GM19023 (cell line): Measurements from ENCODE around the gene MOGAT3.

Experiments
- ATAC-seq: cut with Tn5 transposase; IDR thresholded peaks from one replicate; pipeline ENCODE4 v1.9.1; 2021; ENCODE audit warnings: mild to moderate bottlenecking, moderate library complexity; ENCODE audit not compliant: unreplicated experiment

MOGAT3 gene

DNA sequence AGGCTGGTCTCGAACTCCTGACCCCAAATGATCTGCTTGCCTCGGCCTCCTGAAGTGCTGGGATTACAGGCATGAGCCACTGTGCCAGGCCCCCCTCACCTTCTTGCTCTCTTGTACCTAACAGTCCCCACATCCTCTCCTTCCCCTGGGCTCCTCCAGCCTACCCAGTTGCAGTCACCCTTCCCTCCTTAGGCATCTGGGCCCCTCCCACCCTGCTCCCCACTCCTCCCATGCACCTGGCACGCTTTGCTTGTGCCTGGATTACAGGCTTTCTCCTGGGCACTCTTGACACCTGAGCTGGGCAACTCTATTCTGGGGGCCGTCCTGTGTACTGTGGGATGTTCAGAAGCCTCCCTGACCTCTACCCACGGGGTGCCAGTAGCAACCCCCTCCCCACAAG lies 33.8 kb upstream of the MOGAT3 start:
- no peak for ATAC-seq

DNA sequence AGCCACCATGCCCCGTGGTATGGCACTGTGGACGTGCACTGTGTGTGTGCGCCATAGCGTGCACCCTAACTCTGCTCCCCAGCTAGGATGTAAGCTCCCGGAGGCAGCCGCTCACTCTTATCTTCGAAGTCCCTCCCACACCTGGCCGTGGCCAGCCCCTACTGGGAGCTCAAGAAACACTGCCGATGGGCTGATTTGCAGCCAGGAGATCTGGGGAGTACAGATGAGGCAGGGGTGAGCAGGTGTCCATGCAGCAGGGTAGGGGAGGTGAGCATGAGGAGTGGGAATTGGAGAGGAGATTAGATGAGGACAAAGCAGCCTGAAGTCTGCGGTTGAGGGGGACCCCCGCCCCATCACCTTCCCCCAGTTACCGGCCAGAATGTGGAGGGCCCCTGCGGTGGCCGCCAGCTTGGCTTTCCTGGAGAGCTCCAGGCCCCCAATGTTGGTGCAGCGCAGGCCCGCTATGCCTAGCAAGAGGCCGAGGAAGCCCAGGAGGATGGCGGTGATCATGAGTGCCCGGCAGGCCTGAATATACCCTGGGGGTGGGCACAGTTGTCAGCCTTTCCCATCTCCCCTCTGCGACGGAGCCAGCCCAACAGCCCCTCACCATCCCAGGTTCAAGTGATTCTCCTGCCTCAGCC lies 33.2 kb upstream of the MOGAT3 start:
- no peak for ATAC-seq

DNA sequence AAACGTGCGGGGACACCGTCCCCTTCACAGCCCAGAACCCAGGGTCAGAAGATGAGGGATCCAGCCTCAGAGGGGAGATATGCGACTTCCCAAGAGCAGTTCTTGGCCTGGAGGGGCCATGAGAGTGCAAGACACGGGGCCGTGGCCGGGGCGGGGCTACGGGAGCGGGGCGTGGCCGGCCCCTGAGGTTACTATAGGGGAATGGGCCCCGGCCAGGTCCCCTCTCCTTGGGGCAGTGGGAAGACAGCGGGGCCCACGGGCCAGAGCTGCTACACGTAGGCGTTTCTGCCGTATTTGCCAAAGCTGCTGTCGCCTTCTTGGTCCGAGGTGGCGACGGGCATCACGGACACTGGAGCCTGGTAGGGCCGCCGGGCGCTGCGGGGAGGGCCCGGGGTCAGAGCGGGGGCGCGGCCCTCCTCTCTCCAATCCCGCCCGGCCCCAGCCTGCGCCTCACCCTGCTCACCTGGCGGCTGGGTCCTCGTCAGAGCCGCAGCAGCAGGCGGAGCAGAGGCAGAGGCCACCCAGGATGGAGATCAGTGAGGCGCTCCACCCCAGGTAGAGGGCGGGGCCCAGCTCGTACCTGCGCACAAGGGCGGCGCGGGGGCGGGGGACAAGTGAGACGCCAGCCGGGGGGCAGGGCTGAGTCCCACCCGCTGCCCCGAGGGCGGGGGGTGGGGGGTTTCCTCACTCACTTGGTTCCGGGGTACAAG lies 31.5 kb upstream of the MOGAT3 start:
- no peak for ATAC-seq

DNA sequence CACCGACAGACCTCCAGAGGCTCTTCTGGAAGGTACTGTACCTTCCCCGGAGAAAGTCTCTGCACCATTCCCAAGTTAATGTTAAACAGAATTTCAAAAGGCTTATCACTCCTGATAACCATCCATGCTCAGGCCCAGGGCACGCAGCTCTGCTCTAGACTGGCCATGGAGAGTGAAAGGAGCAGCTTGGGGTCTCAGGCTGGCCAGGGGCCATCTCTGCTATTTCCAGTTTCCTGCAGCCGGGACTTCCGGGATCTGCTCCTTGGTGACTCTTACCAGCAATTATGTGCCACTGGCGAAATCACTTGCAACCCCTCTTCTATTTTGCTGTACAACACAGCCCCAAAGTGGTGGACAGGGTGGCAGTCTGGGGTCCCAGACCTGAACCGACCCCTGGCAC lies 30.8 kb upstream of the MOGAT3 start:
- no peak for ATAC-seq

DNA sequence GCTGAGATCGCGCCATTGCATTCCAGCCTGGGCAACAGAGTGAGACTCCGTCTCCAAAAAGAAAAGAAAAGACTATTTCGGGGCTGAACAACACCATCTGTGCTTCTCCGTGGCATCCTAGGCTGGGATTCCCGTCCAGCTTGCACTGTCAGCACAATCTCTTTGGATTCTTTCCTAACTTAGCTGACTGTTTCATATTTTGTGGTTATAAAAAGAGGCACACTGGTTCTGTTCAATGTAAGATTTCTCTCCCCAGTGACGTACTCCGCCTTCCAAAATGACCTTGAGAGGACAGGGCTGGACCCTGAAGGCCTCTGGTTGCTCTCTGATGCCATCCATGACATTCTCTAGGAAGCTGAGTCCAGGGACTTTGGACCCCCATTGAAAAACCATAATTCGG lies 25.9 kb upstream of the MOGAT3 start:
- ATAC-seq, result no peak

DNA sequence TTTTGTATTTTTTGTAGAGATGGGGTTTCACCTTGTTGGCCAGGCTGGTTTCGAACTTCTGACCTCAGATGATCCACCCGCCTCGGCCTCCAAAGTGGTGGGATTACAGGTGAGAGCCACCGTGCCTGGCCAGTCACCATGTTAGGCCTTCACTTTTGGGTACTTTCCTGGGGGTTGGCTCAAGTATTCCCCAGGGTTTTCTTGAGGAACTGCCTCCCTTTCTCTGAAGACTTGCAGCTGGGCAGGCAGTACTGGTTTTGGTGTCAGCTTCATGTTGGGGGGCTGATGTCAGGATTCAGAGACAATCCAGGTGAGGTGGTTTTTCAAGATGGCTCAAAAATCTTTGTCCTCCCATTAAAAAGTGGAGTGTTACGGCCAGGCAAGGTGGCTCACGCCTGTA lies 24.8 kb upstream of the MOGAT3 start:
- ATAC-seq, result no peak

DNA sequence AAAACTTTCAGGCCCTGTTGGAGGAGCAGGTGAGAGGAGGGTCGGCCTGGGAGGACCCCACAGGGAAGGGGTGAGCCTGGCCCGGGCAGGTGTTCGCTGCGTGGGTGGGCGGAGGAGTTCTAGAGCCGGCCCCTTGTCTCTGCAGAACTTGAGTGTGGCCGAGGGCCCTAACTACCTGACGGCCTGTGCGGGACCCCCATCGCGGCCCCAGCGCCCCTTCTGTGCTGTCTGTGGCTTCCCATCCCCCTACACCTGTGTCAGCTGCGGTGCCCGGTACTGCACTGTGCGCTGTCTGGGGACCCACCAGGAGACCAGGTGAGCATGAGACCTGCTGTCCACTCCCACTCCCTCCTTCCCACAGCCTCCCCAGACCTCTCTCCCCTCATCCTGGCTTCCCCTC lies 22.7 kb upstream of the MOGAT3 start:
- ATAC-seq, result no peak

DNA sequence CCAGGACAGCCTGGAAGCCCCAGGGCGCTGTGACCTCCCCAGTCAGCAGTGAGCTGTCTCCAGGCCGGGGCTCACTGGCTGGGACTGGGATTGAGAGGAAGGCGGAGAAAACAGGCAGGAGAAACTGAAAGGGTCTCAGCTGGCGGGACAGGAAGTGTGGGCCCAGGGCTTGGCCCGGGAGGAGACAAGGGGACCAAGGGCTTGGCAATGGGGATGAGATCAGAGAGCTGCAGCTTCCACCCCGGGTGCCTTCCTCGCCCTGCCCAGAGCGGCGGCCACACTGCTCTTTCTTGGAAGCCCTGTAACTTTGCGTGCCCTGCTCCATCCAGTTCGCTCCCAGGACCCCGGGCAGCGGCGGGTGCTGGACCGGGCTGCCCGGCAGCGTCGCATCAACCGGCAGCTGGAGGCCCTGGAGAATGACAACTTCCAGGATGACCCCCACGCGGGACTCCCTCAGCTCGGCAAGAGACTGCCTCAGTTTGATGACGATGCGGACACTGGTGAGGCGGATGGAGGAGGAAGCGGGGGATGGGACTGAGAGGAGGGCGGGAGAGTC lies 21.5 kb upstream of the MOGAT3 start:
- no peak for ATAC-seq

DNA sequence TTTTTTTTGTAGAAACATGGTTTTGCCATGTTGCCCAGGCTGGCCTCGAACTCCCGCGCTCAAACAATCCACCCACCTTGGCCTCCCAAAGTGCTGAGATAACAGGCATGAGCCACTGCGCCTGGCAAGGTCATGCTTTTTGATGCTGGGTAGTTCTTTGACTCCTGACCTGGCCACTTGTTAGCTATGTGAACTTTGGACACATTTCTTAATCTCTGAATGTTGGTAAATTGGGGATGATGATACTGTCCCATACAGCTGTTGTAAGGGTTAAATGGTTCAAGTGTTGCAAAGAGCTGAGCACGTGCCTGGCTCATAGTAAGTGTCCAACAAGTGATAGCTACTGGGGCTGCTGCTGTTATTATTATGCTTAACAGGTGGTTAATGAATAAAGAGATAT lies 19.5 kb upstream of the MOGAT3 start:
- ATAC-seq, result no peak

DNA sequence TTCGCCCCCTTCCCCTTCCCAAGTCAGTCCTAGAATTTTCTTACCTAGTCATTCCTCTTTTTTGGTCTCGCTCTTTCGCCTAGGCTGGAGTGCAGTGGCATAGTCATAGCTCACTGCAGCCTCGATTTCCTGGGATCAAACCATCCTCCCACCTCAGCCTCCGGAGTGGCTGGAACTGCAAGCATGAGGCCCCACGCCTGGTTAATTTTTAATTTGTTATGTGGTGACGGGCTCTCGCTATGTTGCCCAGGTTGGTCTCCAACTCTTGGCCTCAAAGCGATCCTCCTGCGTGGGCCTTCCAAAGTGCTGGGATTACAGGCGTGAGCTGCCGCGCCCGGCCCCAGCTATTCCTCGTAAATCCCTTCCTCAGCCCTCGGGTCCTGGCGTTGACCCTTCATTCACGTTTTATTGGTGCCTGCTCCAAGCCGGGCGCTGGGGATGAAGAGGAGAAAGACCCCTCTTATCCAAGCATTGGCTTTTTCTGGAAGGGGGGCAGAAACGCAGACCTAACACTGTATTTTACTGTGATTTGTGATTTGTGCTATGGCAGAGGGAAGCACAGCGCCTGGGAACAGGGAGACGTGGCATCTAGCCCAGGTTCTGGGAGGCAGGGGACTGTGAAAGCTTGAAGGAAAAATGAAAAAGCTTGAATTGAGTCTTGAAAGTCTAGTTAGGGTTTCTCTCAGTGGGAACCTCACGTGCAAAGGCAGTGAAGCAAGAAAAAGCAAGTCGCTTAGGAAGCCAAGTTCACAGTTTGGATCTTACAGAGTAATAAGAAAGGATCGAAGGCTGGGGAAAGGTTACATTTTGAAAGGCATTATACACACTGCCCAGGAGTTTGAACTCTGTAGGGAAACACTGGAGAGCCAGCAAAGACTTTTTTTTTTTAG lies 17.6 kb upstream of the MOGAT3 start:
- ATAC-seq, result peak; percentile 1

DNA sequence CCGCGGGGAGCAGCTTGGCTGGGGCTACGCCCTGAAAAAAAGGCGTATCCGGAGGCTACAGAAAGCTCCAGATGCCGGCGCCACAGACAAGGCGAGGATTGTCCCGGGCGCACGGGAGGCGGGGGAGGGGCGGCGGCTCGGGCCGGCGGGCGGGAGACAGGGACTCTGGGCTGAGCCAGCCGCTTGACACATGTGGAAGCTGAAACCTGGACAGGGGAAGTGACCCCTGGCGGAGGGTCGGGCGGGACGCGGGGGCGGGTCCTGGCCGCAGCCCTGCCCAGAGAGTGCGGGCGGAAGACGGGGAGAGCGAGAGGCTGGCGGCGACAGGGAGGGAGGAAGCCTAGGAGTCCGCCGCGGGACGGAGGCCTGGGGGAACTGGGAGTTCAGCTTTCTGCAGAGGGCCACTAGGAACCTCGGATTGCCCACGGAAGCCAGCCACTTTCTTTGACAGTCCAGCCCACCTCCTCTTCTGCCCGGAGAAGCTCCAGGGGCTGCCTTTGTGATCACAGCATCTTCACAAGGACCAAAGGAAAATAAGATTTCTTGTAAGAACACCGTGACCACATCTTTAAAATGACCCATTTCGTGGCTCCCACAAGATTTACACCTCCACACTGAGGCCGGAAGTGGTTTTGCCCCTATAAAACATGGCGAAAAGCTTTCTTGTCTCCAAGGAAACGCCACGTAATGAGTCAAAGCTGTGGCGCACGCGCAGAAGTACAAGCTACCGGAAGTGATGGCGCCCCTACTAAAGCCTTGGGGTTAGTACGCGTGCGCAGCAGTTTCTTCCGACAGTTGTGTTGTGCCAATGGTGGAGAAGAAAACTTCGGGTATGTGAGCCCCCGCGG lies 16.8 kb upstream of the MOGAT3 start, which contains the start of the genes PLOD3 and ZNHIT1:
TSS of gene PLOD3 (minus strand) at position 194 of the 848 bp plus-strand sequence. CDS start 307 bp downstream, outside the sequence.
TSS of gene ZNHIT1 (plus strand) at position 778 of the 848 bp plus-strand sequence. CDS start at position 809, 31 bp downstream.
- peak; percentile 62 for ATAC-seq

DNA sequence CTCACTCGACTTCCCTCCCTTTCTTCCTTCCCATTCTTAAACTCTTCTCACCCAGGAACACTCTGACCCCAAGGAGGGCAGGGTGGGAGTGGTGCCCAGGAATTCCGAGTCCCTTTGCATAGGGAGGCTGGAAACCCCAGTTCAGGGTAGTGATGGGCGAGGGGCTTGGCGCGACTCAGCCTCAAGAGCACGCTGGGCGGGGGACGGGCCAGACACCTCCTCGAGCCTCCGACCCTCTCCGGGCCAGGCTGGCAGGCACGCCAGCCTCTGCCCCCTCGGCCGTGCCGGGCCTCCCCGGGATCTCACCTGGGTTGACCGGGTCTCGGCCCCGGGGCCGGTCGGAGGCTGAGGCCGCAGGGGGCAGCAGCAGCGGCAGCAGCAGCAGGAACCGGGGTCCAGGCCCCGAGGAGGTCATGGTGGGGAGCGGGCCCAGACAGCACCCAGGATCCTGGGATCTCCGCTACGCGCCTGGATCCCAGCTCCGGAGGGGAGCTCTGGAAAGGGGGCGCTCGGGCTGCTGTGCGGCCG lies 16.1 kb upstream of the MOGAT3 start:
- peak; percentile 27 for ATAC-seq

DNA sequence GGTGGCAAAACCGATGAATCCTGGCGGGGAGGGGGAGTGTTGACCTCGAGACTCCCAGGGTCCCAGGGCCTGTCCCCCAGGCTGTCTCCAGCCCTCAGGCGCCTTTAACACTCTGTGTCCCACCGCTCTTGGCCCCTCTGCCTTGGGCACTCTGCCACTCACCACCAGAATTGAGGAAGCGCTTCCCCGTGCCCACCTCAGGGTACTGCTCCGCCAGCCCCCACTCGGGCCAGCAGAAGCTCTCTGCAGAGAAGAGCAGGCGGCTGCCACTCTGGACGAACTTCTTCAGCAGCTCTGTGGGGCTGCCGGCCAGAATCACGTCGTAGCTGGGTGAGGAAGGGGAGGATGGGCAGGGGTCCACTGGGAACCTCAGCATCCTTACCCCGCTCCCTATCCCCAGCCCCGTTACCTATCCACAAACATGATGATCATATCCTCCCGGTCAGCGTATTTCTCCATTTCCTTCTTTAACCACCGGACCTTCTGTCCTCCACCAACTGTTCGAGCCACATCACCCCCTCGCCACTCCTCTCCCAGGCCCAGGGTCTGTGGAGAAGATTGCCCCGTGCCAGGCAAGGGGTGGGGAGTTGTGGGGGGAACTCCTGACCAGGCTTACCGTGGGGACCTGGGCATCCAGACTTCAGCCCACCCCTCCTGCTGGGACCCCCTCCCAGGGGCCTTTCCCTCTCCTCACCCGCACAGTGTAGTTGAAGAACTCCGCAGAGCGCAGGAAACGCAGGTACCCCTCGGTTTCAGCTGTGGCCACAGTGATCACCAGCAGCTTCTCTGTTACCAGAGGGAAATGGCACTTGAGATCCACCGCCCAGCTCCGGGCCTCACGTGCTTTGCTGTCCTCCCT lies 15.4 kb upstream of the MOGAT3 start:
- ATAC-seq, result no peak

DNA sequence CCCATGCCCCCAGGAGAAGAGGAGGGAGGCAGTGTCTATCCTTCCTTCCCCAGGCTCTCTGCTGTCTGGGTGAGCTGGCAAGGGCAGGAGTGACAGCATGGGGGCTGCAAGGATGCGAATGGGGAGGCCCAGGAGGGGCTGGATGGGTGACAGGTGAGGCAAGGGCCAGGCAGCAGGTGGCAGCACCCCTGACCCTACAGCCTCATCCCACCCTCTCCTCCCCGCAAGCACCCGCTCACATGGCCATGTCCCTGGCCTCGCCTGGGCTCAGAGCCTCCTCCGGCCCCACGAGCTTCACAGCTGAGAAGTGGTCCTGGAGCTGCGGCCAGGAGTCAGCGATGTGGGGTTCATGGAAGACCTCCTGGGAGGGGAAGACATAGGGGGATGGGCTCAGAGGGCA lies 11.2 kb upstream of the MOGAT3 start:
- no peak for ATAC-seq

DNA sequence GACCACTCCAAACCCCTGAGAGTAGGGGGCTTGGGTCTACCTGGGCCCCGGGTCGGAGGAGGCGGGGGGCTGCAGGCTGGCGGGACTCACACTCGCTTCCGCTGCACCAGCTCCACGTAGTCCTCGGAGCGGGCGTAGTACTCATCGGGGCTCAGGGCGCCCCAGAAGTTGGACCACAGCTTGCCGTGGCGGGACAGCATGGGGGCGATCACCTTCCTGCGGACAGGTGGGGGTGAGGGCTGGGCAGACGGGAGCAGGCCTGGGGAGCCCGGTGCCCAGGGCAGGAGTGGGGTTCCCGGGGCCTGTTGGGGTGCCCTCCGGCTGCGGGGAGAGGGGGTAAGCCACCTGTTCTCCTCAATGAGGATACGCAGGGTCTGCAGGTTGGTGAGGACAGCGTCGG lies 10.7 kb upstream of the MOGAT3 start:
- no peak for ATAC-seq

DNA sequence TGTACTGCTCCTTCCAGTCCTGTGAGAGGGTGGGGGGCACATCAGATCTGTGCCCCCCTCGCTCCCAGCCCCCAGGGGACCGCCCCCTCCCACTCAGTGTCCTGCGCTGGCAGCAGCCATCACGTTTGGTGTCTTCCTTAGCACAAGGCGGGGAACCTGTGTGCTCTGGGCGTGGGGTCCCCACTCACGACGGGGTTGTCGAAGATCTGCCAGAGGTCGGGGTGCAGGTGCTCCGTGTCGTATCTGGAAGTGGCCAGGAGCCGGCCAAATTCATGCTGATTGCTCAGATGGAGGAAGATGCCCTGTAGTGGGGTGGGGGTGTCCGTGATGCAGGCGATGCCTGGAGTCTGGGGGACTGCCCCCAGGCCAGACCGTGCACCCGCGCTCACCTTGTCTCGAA lies 9.3 kb upstream of the MOGAT3 start:
- no peak for ATAC-seq

DNA sequence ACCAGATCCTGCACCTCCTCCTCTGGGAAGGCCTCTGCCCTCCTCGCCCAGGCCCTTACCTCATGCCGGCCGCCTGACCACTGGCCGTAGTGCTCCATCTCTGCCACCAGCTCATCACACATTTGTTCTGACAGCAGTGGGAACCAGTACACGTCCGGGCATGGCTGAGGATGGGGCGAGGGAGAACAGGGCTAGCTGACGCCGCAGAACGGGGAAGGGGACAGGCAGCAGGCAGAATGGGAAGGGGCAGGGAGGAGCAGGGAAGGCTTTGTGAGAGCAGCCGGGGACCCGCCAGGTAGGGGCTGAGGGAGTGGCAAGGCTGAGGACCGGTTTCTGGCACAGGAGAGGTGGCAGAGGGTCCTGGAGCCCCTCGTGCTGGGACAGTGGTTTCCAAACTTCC lies 8.0 kb upstream of the MOGAT3 start:
- ATAC-seq, result no peak

DNA sequence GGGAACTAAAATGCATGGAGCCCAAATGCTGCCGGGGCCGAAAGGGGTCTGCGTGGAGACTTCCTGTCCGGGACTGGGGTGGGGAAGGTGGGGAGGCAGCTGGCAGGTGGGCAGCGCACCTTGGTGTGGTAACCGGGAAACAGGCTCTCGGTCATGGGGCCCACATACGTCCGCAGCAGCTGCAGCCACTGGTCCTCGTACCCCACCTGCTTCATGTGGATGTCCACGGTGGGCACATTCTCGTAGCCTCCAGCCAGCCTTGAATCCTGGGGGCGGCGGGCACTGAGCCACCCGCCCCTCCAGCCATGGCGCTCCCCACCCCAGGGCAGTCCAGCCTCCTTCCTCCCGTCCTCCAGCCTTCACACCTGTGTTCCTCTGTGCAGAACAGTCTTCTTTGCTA lies 6.6 kb upstream of the MOGAT3 start:
- no peak for ATAC-seq

DNA sequence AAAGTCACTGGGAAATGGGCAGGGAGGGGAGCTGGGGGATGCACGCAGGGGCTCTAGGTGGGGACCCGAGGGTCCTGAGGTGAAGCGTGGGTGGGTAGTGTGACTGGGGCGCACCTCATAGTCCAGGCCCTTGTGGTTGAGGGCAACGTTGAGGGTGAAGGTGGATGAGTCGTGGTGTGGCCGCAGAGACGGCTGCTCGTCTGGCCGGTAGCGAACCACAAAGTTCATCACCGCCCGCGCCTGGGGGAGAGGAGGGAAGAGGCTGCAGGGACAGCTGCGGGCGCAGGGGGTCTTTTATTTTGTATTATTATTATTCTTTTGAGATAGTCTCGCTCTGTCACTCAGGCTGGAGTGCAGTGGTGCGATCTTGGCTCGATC lies 5.8 kb upstream of the MOGAT3 start:
- no peak for ATAC-seq
